Measurements from ENCODE around the gene C17orf67.
"Not testable (repeated sequence)": the region's sequence is repeated elsewhere in the genome, so short reads cannot be mapped to it uniquely, and the experiment has no call there.

The C17orf67 gene

GRCh38 chr17:56770427-56770826 is 63.3 kb downstream of the C17orf67 start:
- no peak for DNase-seq

GRCh38 chr17:56765449-56765848 is 68.3 kb downstream of the C17orf67 start:
- no peak for DNase-seq

GRCh38 chr17:56762988-56763387 is 70.7 kb downstream of the C17orf67 start:
- no peak for DNase-seq

GRCh38 chr17:56762144-56762543 is 71.6 kb downstream of the C17orf67 start:
- no peak for DNase-seq

GRCh38 chr17:56761387-56761786 is 72.3 kb downstream of the C17orf67 start:
- no peak for DNase-seq

- DNase-seq = not testable (repeated sequence)
These were observed 76.1 kb downstream of the C17orf67 start for GRCh38 chr17:56757611-56758010.

GRCh38 chr17:56756536-56756935 is 77.2 kb downstream of the C17orf67 start:
- DNase-seq = no peak

- no peak for DNase-seq
These were observed 78.4 kb downstream of the C17orf67 start for GRCh38 chr17:56755310-56755709.

GRCh38 chr17:56754523-56755208 is 79.1 kb downstream of the C17orf67 start:
- no peak for DNase-seq

- DNase-seq = no peak
These were observed 81.4 kb downstream of the C17orf67 start for GRCh38 chr17:56752263-56752836.

GRCh38 chr17:56751145-56751738 is 82.5 kb downstream of the C17orf67 start:
- no peak for DNase-seq

- DNase-seq = no peak
These were observed 89.0 kb downstream of the C17orf67 start for GRCh38 chr17:56744721-56745120.

- no peak for DNase-seq
These were observed 91.1 kb downstream of the C17orf67 start for GRCh38 chr17:56742601-56743000.

All from activated CD4-positive, alpha-beta T cell treated with anti-CD3 and anti-CD28 coated beads for 4 hours (primary cell).